Osteocyte (in vitro differentiated cells): ENCODE measurements around the gene PCP4L1. TPM values are rescaled to one million over a fixed set of nuclear protein-coding genes. Genes with fewer than 3 reads are reported as not detected.

Experiments used
- DNase-seq: peaks from one replicate; pipeline ENCODE4 v3.0.0; 2021; ENCODE audit warnings: mixed read lengths; ENCODE audit not compliant: unreplicated experiment; ENCODE audit errors: extremely low spot score
- H3K27ac Mint-ChIP-seq: one replicate; pipeline ENCODE4 v1.8.0; 2021; ENCODE audit warnings: mild to moderate bottlenecking, mixed read lengths; ENCODE audit not compliant: unreplicated experiment
- H3K27me3 Mint-ChIP-seq: one replicate; pipeline ENCODE4 v1.8.0; 2021; ENCODE audit warnings: mixed read lengths; ENCODE audit not compliant: unreplicated experiment
- H3K36me3 Mint-ChIP-seq: one replicate; pipeline ENCODE4 v1.8.0; 2021; ENCODE audit warnings: mixed read lengths; ENCODE audit not compliant: unreplicated experiment
- H3K4me1 Mint-ChIP-seq: one replicate; pipeline ENCODE4 v1.8.0; 2021; ENCODE audit warnings: mixed read lengths; ENCODE audit not compliant: unreplicated experiment
- H3K4me3 Mint-ChIP-seq: one replicate; pipeline ENCODE4 v1.8.0; 2021; ENCODE audit warnings: mild to moderate bottlenecking, moderate library complexity, mixed read lengths; ENCODE audit not compliant: unreplicated experiment
- H3K9me3 Mint-ChIP-seq: one replicate; pipeline ENCODE4 v1.8.0; 2021; ENCODE audit warnings: mixed read lengths; ENCODE audit not compliant: unreplicated experiment
- total RNA-seq: library from RNA; stranded (reverse); gene quantifications from 2 replicates; pipeline ENCODE4 v1.2.1, GENCODE V29; 2021
- TF ChIP-seq, protein P1 (sequence below): fragments of 200-600 bp; sonication (generic); IDR thresholded peaks from 2 replicates; pipeline ENCODE4 v1.5.0; 2021; ENCODE audit warnings: antibody characterized with exemption, mild to moderate bottlenecking, moderate library complexity

The PCP4L1 gene
- total RNA-seq, 1 donor from 2014 or later: not detected

DNA sequence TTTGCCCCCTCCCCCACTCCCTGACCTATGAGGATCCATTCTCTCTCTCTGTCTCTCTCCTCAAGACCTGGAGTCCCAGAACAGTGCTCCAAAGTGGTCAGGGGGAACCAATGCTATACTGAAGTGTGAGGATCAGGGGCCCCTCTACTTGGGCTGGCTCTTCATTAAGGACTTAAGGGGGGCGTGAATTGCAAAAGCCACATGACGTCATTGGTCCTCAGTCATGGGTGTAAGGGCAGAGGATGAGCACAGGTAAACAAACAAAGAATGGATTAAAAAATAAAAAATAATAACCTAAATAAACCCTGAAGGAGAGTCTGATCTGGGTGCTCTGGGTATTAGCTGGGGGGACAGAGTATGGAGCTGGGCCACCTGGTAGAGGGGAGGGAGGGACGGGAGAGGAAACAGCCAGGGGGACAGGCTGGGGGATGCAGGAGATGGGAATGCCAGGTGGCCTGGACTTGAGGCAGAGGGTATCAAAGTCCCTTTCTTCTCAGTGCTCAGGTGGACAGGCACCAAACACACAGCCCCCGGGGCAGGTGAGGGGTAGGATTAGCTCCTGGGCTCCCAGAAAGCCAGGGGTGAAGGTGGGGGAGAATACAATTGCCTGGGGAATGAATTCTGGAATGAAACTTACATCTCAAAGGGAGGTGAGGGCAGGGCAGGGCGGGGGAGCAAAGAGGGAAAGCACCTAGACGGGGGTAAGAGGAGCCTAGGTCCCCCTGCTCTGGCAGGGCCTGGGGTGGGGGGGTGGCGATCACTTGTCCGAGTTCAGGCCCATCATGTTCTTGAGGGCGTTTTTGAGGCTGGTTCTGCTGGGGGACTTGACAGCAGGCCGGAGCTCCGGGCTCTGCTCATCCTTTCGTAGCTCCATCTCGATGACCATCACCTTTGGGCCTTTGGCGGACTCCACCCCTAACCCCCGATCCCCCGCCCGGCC lies 46.7 kb downstream of the PCP4L1 start:
- Mint-ChIP-seq H3K9me3 (no peaks in the 10 kb centered on the region), H3K4me1 (peaks cover 20% of the 10 kb centered on the region), H3K36me3 (no peaks in the 10 kb centered on the region), H3K27me3 (peaks cover 32% of the 10 kb centered on the region), H3K27ac (no peak overlapping the region), H3K4me3 (peak overlapping the region; percentile 42)
- no peak for DNase-seq
- TF ChIP-seq, protein P1, sequence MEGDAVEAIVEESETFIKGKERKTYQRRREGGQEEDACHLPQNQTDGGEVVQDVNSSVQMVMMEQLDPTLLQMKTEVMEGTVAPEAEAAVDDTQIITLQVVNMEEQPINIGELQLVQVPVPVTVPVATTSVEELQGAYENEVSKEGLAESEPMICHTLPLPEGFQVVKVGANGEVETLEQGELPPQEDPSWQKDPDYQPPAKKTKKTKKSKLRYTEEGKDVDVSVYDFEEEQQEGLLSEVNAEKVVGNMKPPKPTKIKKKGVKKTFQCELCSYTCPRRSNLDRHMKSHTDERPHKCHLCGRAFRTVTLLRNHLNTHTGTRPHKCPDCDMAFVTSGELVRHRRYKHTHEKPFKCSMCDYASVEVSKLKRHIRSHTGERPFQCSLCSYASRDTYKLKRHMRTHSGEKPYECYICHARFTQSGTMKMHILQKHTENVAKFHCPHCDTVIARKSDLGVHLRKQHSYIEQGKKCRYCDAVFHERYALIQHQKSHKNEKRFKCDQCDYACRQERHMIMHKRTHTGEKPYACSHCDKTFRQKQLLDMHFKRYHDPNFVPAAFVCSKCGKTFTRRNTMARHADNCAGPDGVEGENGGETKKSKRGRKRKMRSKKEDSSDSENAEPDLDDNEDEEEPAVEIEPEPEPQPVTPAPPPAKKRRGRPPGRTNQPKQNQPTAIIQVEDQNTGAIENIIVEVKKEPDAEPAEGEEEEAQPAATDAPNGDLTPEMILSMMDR: no peak

DNA sequence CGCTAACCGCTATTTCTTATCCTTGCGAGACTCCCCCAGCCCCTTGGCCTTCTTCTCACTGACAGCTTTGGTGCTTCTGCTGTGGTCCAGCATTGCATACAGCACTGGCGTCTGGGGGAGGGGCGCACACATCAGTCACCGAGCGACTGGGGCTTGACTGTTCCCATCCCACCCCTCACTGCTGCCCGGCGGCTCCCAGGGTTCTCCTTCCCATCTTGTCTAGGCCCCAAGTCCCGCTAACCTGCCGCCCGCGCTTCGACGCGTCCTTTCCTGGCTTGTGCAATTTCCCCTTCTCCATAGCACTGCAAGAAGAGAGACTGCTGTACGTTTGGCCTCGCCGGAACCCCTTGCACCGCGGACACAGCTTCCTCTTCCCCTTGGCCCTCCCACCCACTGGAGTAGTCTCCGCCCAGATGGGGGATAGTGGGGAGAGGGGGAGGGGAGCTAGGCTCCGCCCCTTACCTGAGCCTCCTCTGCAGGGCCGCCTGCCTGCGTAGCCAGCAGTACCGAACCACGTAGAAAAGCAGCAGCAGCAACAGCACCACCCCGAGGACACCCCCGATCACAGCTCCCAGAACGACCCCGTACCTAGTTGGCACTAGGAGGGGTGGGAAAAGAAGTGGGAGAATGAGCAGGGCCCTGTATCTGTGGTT lies 47.4 kb downstream of the PCP4L1 start:
- DNase-seq: no peak
- H3K27me3 Mint-ChIP-seq: peaks cover 37% of the 10 kb centered on the region
- H3K27ac Mint-ChIP-seq: no peak overlapping the region

DNA sequence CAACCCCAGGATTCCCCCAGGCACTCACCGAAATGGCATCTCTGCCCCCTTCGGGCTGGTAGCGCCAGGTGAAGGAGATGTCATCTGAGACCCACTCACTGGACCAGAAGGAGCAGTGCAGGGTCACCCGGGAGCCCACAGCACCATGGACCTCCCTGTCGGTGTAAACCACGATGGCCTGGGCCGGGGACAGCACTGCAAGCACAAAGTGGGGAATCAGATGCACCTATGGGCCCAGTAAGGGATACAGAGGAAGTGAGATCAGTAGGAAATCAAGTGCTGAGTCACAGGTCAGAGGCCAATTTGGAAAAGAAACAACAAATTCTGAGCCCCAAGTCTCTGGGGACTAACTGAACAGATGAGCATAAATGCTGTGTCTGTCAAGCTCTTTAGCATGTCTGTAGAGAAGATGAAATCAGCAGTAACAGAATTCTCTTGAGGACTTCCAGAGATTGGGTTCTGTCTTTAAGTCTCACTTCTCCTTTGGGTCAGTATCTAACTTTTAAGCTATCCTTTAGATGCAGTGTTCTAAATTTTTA lies 48.8 kb downstream of the PCP4L1 start:
- Mint-ChIP-seq H3K4me1 (peaks cover 20% of the 10 kb centered on the region), H3K27ac (peak overlapping the region; percentile 38), H3K36me3 (no peaks in the 10 kb centered on the region), H3K9me3 (no peaks in the 10 kb centered on the region), H3K27me3 (peaks cover 41% of the 10 kb centered on the region), H3K4me3 (no peak overlapping the region)
- DNase-seq: no peak
- TF ChIP-seq, protein P1: no peak

More for the DNA sequence above, 47.4 kb downstream of the PCP4L1 start:
- Mint-ChIP-seq H3K4me1 (peaks cover 20% of the 10 kb centered on the region), H3K9me3 (no peaks in the 10 kb centered on the region), H3K4me3 (peak overlapping the region; percentile 42), H3K36me3 (no peaks in the 10 kb centered on the region)
- TF ChIP-seq, protein P1: no peak

DNA sequence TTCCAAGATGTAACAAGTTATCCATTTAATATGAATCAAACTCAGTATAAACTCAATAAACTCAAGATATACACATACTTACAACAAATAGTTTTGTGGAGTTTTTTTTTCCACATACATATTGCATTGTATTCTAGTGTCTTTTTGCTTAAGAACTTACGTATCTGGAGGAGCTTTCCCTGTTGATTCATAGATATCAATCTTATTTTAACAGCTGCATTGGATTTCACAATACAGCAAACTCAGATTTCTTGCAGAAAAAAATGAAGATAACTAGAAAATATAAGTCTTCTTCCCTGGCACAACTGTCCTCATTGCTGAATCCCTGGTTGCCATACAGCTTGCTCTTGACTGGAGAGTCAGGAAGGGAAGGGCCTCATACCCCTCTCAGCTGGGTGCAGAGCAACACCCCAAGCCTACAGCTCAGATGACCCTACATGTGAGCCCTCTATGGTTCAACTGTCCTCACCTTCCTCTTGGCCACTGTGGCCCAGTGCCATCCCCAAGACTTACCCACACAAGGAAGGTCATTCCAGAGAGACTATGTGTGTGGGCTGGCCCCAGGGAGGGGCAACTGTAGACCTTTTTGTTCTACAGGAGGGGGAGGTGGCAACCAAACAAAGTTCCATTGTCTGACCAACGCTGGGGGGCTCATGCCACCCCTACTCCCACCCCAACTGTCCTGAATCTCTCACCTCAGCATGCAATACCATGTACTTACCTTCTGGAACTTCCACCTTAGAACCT lies 49.5 kb downstream of the PCP4L1 start:
- H3K27me3 Mint-ChIP-seq: peaks cover 34% of the 10 kb centered on the region
- H3K36me3 Mint-ChIP-seq: no peaks in the 10 kb centered on the region
- no peak for DNase-seq
- peaks cover 20% of the 10 kb centered on the region for H3K4me1 Mint-ChIP-seq
- H3K9me3 Mint-ChIP-seq: no peaks in the 10 kb centered on the region
- TF ChIP-seq, protein P1: no peak
- H3K27ac Mint-ChIP-seq: no peak overlapping the region
- H3K4me3 Mint-ChIP-seq: no peak overlapping the region
